ENCODE data around the gene GRWD1. TPM values are rescaled to one million over a fixed set of nuclear protein-coding genes. Genes with fewer than 3 reads are reported as not detected.

GRWD1 gene
- polyA plus RNA-seq, 2 of the 4 experiments (the other 2 are of a cell fraction), result 48.1 to 87.0 TPM

DNA sequence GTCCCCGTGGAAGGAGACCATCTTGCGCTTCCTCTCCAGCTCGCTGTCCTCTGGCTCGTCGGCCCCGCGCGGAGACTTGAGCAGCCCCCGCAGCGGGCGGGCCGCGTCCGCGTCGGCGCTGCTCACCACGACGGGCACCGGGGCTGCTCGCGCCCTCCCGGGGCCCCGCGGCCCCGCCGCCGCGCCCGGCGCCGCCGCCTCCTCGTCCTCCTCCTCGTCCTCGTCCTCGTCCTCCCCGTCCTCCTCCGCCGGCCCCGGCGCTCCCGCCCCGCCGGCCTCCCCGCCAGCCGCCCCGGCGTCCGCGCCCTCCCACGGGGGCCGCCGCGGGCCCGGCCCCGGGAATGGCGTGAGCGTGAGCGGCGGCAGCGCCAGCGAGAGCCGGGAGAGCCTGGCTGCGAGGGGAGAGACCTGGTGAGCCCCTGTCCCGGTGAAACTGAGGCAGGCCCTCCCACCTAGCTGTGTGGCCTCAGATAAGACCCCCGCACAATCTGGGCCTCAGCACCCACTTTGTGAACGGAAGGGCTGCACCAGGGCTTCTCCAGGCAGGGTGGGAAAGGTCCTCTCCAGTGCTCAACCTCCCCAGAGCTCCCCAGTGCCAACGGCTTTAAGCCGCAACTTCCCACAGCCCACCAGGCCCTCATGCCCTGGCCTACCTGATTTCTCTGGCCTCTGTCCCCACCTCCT lies 48.1 kb downstream of the GRWD1 start:
- POLR2A ChIA-PET, result interaction anchor here (0.6 to 2.6 kb wide), 22 partner anchors 8 to 172 kb away, joined by 3 to 18 read pairs (median 4); partner anchors contain the start of genes KDELR1, LMTK3, RPL18 and SPHK2
- TF ChIP-seq POLR2AphosphoS2 (conservative IDR thresholded peaks at IDR 0.05; ENCODE audit: low read length), result peak; percentile 83
- TF ChIP-seq BHLHE40 (IDR thresholded peaks at IDR 0.05; ENCODE audit: low read depth, low read length), result no peak
- no peak for TF ChIP-seq MAZ (IDR thresholded peaks at IDR 0.05; ENCODE audit: borderline replicate concordance, low read depth, low read length)
- no peak for TF ChIP-seq TP53 (CRISPR knock-in tag; IDR thresholded peaks at IDR 0.05)
- no peak for TF ChIP-seq EHF (CRISPR knock-in tag; IDR thresholded peaks at IDR 0.05)
- TF ChIP-seq GATA3 (IDR thresholded peaks at IDR 0.05; ENCODE audit: borderline replicate concordance), result 0 out of 2 replicates have a peak, but pooled peaks have one; percentile 10
- no peak for TF ChIP-seq CBX2 (IDR thresholded peaks at IDR 0.05; ENCODE audit: borderline replicate concordance, low read depth)
- peak in 1 of 2 experiments; percentile 84; a peak in 3 of 5 replicates for TF ChIP-seq JUN (IDR thresholded peaks at IDR 0.05)
- no peak for TF ChIP-seq ZC3H11A (IDR thresholded peaks at IDR 0.05)
- no peak for TF ChIP-seq HOXB5 (CRISPR knock-in tag; IDR thresholded peaks at IDR 0.05)
- TF ChIP-seq POLR2A (IDR thresholded peaks at IDR 0.05; ENCODE audit: low read length), result no peak
- TF ChIP-seq EP300 (IDR thresholded peaks at IDR 0.05), result no peak
- TF ChIP-seq, protein P1, sequence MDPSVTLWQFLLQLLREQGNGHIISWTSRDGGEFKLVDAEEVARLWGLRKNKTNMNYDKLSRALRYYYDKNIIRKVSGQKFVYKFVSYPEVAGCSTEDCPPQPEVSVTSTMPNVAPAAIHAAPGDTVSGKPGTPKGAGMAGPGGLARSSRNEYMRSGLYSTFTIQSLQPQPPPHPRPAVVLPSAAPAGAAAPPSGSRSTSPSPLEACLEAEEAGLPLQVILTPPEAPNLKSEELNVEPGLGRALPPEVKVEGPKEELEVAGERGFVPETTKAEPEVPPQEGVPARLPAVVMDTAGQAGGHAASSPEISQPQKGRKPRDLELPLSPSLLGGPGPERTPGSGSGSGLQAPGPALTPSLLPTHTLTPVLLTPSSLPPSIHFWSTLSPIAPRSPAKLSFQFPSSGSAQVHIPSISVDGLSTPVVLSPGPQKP (IDR thresholded peaks at IDR 0.05; ENCODE audit: low read depth, low read length), result no peak
- 0 out of 3 replicates have a peak, but pooled peaks have one; percentile 70 for TF ChIP-seq BCL3 (IDR thresholded peaks at IDR 0.05)
- TF ChIP-seq SREBF2 (IDR thresholded peaks at IDR 0.05), result no peak
- TF ChIP-seq CEBPB (IDR thresholded peaks at IDR 0.05), result no peak
- no peak for TF ChIP-seq ZSCAN20 (CRISPR knock-in tag; IDR thresholded peaks at IDR 0.05)
- TF ChIP-seq FOSL2 (IDR thresholded peaks at IDR 0.05), result no peak
- TF ChIP-seq FOSL2 (CRISPR knock-in tag; IDR thresholded peaks at IDR 0.05), result no peak
- TF ChIP-seq MYC (IDR thresholded peaks at IDR 0.05; ENCODE audit: borderline replicate concordance, low read length), result no peak
- no peak for TF ChIP-seq CTCF (IDR thresholded peaks at IDR 0.05)
- peak; percentile 80; the same call in 1 of the 2 replicates for TF ChIP-seq PHF8 (IDR thresholded peaks at IDR 0.05; ENCODE audit: borderline replicate concordance, low read depth)
- peaks cover 42% of the 10 kb centered on the region for H3K4me1 ChIP-seq
- DNase-seq (ENCODE audit: low read depth in 1 of 2, low spot score in 1 of 2) (no peak), FAIRE-seq (no peak), ATAC-seq (peak; percentile 11 to 17)
- peak overlapping the region; percentile 65 for H3K4me3 ChIP-seq
- H3K4me2 ChIP-seq, result peak overlapping the region; percentile 74
- peak overlapping the region; percentile 86 to 94 for H3K27ac ChIP-seq
- no peaks in the 10 kb centered on the region for H3K9me3 ChIP-seq
- CTCF ChIA-PET, result interaction anchor here (0.6 to 9.5 kb wide), 11 partner anchors 13 to 115 kb away, joined by 3 to 152 read pairs (median 4); no protein-coding TSS in a partner anchor
- 7% methylated on average over 42 of the region's 70 CpGs for WGBS (ENCODE audit: missing lambda C conversion rate)

DNA sequence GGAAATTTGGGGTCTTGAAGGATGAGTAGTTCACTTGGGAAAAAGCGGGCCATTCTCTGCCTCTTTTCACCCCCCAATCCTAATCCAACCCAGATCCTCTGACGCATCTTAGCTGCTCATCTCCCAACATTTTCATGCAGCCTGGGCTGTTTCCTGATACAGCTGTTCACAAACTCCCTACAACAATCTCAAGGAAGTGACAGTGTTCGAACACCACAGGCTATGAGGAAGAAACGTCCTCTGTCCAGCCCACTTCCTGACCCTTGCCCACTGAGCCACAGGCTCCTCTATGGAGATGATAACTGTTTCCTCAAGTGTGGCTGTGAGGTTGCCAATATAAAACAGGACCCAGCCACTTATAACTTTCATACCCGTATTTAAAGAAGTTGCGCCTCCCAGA lies 49.6 kb downstream of the GRWD1 start:
- Histone ChIP-seq H3K4me3 (no peak overlapping the region), H3K4me1 (peaks cover 28% of the 10 kb centered on the region), H3K4me2 (no peak overlapping the region), H3K9me3 (no peaks in the 10 kb centered on the region), H3K27ac (peak overlapping the region in 1 of 2 experiments; percentile 30; a peak in 1 of 6 replicates)
- ATAC-seq (no peak), DNase-seq (ENCODE audit: low read depth in 1 of 2, low spot score in 1 of 2) (no peak), FAIRE-seq (no peak)
- 79% methylated on average over 6 of the region's 6 CpGs for WGBS (ENCODE audit: missing lambda C conversion rate)
- CTCF ChIA-PET, result interaction anchor here (0.6 to 9.5 kb wide), 9 partner anchors 11 to 309 kb away, joined by 3 to 152 read pairs (median 4); no protein-coding TSS in a partner anchor
- POLR2A ChIA-PET, result no interaction called here
- no peak for TF ChIP-seq JUNB (IDR thresholded peaks at IDR 0.05)
- TF ChIP-seq ZFP36 (IDR thresholded peaks at IDR 0.05; ENCODE audit: borderline replicate concordance, partially characterized antibody), result no peak
- TF ChIP-seq FOSL2 (IDR thresholded peaks at IDR 0.05), result no peak
- no peak for TF ChIP-seq FOSL2 (CRISPR knock-in tag; IDR thresholded peaks at IDR 0.05)
